ENCODE data around the gene CUX1. TPM values are rescaled to one million over a fixed set of nuclear protein-coding genes. Genes with fewer than 3 reads are reported as not detected.

Gene CUX1
- total and polyA plus RNA-seq, 2 donors (not counting 1 experiment from before 2014, with no cell fraction given), result 10.8 to 86.5 TPM

- Histone ChIP-seq H3K4me2 (replicated peaks; ENCODE audit: low read depth, low read length, poor library complexity, severe bottlenecking) (peak overlapping the region; percentile 69), H3K36me3 (replicated peaks in 1 of 2; ENCODE audit: control extremely low read depth in 1 of 2, control insufficient read depth in 1 of 2, extremely low read depth in 1 of 2, insufficient read depth in 2 of 2, low read length in 1 of 2) (peaks cover 0 to 46% of the 10 kb centered on the region in 2 experiments), H3K79me2 (ENCODE audit: control insufficient read depth, insufficient read depth, low read length) (peaks cover 80% of the 10 kb centered on the region), H3K4me3 (ENCODE audit: control extremely low read depth in 1 of 5, extremely low read depth in 1 of 5, insufficient read depth in 1 of 5, low read depth in 2 of 5, low read length in 4 of 5) (no peak overlapping the region), H3K27me3 (replicated peaks in 1 of 4; ENCODE audit: control extremely low read depth in 1 of 4, control insufficient read depth in 3 of 4, insufficient read depth in 4 of 4, low read length in 3 of 4) (no peaks in the 10 kb centered on the region), H3K4me1 (ENCODE audit: control insufficient read depth in 2 of 2, insufficient read depth in 2 of 2, low read length in 2 of 2) (peaks cover 66 to 73% of the 10 kb centered on the region in 2 donors), H2AFZ (ENCODE audit: insufficient read depth, low read depth, low read length, poor library complexity, severe bottlenecking) (no peak overlapping the region), H4K20me1 (ENCODE audit: control insufficient read depth, insufficient read depth, low read length, poor library complexity, severe bottlenecking) (peaks cover 29% of the 10 kb centered on the region), H3K9me3 (ENCODE audit: control extremely low read depth in 1 of 3, control insufficient read depth in 2 of 3, insufficient read depth in 1 of 3, low read length in 2 of 3) (peaks cover 0 to 7% (median 0%) of the 10 kb centered on the region in 3 donors), H3K9ac (ENCODE audit: low read length) (no peak overlapping the region), H3K27ac (ENCODE audit: low read length in 2 of 2) (peak overlapping the region; percentile 93 to 95)
- peak overlapping the region; percentile 53 for H3K4me3 Mint-ChIP-seq
- WGBS (ENCODE audit: insufficient coverage), result 96% methylated on average over 11 of the region's 11 CpGs
- intact Hi-C loops (cut with micrococcal nuclease), result loop anchor here (10.0 kb wide), 1 partner anchor 120 kb away; no protein-coding TSS in a partner anchor
- H3K27me3 Mint-ChIP-seq, result no peaks in the 10 kb centered on the region
- CTCF ChIA-PET, result interaction anchor here (0.6 to 7.4 kb wide), 3 partner anchors 10 to 127 kb away, joined by 3 to 75 read pairs (median 5); partner anchors contain the start of gene SH2B2
- ATAC-seq (ENCODE audit: low read depth) (no peak), DNase-seq (no peak)
- H3K9me3 Mint-ChIP-seq (ENCODE audit: insufficient read depth), result no peaks in the 10 kb centered on the region
- H3K4me1 Mint-ChIP-seq, result peaks cover 73% of the 10 kb centered on the region
- TF ChIP-seq CTCF (IDR thresholded peaks at IDR 0.05) (no peak), EZH2 (IDR thresholded peaks at IDR 0.05; ENCODE audit: borderline replicate concordance, insufficient read depth, low read depth, low read length, poor library complexity, severe bottlenecking) (no peak)
- H3K27ac Mint-ChIP-seq, result peak overlapping the region; percentile 86
- POLR2A ChIA-PET, result interaction anchor here (0.6 to 10.7 kb wide), 6 partner anchors 11 to 137 kb away, joined by 3 to 126 read pairs (median 4); partner anchors contain the start of gene SH2B2
Observed at GRCh38 chr7:102304668-102305067, 487.2 kb downstream of the CUX1 start.
